Astrocyte of the cerebellum (primary cell): ENCODE results near the gene ECHDC1.

Experiments used
- DNase-seq: peaks from one replicate; pipeline ENCODE4 v3.0.0-alpha.2; 2011; ENCODE audit warnings: low read depth
- H3K4me3 ChIP-seq: 2 replicates; pipeline ENCODE4 v1.5.1; 2011; ENCODE audit warnings: mild to moderate bottlenecking, low read depth, low read length, moderate library complexity
- in situ Hi-C: cut with HindIII; loops from 2 replicates; pipeline ENCODE4 v1.10.0; 2017; ENCODE audit warnings: low sequenced_read_pairs
- TF ChIP-seq, protein P1 (sequence below): IDR thresholded peaks from 2 replicates; pipeline ENCODE4 v1.5.1; 2012; ENCODE audit warnings: low read length, low read depth, moderate library complexity, mild to moderate bottlenecking; ENCODE audit errors: missing control alignments

ECHDC1 gene

DNA sequence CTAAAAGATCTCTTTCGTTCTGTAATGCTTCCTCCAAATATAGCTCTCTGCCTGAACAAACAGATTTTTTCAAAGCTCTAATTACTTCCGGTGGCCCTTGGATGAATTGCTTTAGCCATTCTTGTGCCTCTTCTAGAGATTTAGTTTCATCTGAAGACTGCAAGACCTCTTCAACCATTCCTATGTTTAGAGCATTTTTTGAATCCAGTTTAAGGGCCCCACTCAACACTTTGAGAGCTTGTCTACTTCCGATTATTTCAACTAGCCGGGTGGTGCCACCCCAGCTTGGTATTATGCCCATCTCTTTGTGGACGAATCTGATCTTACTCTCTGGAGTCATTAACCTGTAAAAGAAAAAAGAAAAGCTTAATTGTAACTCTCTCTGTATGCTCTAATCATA, 53.5 kb downstream of the ECHDC1 start:
- no peak overlapping the region for H3K4me3 ChIP-seq
- TF ChIP-seq, protein P1, sequence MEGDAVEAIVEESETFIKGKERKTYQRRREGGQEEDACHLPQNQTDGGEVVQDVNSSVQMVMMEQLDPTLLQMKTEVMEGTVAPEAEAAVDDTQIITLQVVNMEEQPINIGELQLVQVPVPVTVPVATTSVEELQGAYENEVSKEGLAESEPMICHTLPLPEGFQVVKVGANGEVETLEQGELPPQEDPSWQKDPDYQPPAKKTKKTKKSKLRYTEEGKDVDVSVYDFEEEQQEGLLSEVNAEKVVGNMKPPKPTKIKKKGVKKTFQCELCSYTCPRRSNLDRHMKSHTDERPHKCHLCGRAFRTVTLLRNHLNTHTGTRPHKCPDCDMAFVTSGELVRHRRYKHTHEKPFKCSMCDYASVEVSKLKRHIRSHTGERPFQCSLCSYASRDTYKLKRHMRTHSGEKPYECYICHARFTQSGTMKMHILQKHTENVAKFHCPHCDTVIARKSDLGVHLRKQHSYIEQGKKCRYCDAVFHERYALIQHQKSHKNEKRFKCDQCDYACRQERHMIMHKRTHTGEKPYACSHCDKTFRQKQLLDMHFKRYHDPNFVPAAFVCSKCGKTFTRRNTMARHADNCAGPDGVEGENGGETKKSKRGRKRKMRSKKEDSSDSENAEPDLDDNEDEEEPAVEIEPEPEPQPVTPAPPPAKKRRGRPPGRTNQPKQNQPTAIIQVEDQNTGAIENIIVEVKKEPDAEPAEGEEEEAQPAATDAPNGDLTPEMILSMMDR, result no peak
- DNase-seq, result no peak
- in situ Hi-C loops, result no loop called here

DNA sequence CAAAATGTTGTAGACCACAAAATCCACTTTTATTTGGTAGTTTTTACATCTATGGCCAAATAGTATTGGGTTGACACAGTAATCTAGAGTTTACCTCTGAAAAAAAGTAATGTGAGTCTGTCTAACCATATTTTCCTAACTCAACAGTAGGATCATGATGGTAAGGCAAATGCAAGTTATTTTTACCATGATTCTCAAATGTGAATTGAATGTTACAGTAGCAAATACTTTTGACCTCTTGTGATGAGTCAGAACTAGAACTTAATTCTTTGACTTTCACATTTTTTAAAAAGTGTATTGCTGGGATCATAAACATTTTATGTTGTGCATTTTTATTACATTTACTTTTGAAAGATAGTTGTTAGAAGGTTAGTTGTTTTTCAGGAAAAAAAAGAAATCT, 54.7 kb downstream of the ECHDC1 start:
- no peak for DNase-seq
- in situ Hi-C loops, result no loop called here
- no peak overlapping the region for H3K4me3 ChIP-seq
- TF ChIP-seq, protein P1, result no peak

DNA sequence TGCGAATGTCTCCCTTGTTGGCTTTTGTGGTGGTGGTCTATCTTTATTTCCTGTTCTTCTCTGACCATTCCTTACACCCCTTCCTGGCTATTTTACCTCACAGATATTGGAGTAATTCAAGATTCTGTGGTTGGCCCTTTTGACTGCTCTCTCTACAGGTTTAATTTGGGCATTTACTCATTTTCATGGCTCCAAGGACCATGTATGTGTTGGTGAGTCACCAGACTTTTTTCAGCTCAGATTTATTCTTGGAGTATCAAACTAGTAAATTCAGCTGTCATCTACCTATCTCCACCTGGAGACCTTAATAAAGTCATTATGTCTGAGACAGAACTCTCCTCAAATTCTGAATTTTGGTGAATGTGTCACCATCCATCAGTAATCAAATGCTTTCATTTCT, 61.2 kb downstream of the ECHDC1 start:
- in situ Hi-C loops, result no loop called here
- TF ChIP-seq, protein P1, result no peak
- no peak overlapping the region for H3K4me3 ChIP-seq
- DNase-seq, result no peak

DNA sequence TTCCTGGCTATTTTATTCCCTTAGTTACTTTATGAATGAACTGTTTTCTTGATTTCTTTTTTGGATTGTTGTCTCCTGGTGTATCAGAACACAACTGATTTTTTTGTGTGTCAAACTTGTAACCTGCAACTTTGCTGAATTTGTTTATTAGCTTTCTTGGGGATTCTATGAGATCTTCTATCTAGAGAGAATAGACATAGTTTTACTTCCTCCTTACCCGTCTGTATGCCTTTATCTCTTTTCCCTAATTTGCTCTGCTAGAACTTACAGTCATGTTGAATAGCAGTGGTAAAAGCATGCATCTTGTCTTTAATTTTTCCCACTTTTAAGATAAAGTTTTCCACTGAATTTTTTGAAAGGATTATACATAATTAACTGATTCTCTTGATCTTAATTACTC, 63.6 kb downstream of the ECHDC1 start:
- in situ Hi-C loops, result no loop called here
- TF ChIP-seq, protein P1, result no peak
- no peak for DNase-seq
- H3K4me3 ChIP-seq, result no peak overlapping the region

DNA sequence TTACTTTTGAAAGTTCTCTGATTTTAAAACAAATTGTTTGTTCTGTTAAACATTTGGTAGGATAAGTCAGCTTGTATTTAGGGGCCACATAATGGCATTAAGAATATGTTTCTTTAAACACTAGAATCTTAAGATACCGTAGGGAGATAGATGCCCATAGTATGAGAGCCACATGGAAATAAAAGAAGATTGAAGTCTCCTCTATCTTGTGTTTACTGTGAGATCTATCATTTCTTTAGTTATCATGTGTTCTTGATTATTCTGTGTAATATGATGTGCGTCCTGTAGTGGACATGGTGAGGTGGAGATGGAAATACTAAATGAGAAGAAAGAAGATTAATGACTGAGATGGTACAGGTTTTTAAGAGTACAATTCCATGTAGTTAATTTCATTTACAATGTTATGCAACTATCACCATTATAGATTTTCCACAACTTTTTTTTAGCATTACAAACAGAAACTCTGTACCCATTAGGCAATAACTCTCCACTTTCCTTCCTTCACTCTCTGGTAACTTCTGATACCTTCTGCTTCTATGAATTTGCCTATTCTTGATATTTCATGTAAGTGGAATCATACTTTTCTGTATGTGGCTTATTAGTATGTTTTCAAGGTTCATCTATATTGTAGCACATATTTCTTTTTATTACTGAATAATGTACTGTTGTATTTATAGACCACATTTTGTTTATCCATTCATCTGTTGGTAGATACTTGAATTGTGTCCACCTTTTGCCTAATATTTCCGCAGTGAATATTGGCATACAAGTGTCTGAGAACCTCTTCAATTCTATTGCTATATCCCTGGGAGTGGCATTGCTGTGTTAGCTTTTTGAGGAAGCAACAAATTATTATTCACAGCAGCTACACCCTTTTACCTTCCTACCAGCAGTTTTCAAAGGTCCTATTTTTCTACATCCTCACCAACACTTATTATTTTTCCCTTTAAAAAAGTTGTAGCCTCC, 65.2 kb downstream of the ECHDC1 start:
- no peak overlapping the region for H3K4me3 ChIP-seq
- DNase-seq, result no peak
- TF ChIP-seq, protein P1, result no peak
- in situ Hi-C loops, result no loop called here

DNA sequence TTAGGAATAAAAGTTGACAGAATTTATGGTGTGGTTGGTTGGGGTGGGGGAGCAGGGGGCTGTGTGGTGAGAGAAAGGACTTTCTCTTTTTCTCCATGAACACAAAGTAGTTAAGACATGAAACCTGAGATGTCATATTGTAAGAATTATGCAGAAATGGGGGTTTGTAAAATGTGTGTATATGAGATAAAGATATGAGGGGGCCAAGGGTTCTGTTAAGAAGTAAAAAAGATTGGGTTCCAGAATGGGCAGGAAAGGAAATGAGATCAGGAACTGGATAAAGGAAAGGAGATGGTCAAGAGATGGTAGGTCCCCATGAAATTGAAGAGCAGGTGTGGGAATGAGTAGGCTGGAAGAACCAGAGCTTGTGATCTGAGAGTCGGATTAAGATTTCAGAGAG, 67.1 kb downstream of the ECHDC1 start:
- H3K4me3 ChIP-seq, result no peak overlapping the region
- no peak for DNase-seq
- in situ Hi-C loops, result no loop called here
- TF ChIP-seq, protein P1, result no peak
